Measurements from ENCODE around the gene VAT1L. TPM values are rescaled to one million over a fixed set of nuclear protein-coding genes. Genes with fewer than 3 reads are reported as not detected.

The VAT1L gene
- polyA plus RNA-seq, 4 donors: 4.9 to 6.1 (median 5.5) TPM

DNA sequence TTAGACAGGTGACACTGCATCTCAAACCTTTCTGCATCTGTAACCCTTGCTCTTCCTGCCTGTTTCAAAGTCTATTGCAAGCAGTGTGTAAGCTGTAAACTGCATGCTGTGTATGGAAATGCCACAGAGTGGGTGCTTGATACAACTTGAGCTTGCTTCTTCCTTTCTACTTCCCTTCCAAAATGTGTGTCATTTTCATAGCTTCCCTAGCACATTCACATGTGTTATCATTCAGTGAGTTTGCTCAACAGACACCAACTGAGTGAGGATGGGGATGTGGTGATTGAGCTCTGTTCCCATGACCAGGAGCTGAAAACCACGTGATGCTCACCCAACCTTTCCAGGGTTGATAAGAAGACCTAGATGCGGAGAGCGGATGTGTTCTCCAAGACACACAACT, 111.1 kb downstream of the VAT1L start:
- no peak for DNase-seq (ENCODE audit: low read depth in 4 of 4, low spot score in 3 of 4)

DNA sequence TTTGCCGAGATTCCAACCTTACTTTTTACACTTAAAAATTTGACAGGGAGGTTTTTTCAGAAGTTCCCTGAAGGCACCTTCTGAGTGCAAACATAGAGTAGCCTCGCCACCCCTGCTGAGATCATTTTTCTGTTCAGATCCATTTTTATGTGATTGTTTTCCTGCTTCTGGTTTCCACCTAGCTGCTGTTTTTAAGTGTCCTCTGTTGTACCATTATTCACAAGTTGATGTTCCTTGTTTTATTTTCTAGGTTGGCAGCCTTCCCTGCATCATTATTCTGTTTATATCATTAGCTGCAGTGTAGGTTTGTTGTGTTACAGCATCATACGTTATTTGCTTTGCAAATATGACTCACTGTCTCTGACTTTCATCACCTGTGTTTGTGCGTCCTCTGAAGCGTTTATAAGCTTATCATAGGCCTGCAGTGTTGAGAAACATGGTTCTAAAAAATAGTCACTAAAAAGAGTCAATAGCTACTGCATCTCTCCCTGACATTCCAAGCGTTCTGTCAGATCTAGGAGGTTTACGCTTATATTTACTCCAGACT, 117.1 kb downstream of the VAT1L start:
- DNase-seq (ENCODE audit: low read depth in 4 of 4, low spot score in 3 of 4): no peak

DNA sequence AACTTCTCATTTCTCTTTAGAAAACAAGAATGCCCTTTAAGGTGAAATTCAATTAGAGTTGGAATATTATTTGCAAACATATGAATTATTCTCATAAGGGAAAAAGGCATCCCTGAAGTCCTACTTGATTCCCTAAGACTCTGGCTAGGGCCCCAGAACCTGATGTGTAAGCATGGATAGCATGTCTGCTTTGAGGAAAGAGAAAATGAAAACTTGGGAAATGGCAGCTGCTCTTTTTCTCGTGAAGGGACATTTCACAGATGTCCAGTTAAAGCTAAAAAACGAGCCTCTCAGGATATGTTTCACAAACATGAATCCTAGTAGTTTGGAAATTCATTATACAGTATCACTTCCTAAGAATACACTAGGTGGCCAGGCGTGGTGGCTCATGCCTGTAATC, 121.7 kb downstream of the VAT1L start:
- no peak for DNase-seq (ENCODE audit: low read depth in 4 of 4, low spot score in 3 of 4)

DNA sequence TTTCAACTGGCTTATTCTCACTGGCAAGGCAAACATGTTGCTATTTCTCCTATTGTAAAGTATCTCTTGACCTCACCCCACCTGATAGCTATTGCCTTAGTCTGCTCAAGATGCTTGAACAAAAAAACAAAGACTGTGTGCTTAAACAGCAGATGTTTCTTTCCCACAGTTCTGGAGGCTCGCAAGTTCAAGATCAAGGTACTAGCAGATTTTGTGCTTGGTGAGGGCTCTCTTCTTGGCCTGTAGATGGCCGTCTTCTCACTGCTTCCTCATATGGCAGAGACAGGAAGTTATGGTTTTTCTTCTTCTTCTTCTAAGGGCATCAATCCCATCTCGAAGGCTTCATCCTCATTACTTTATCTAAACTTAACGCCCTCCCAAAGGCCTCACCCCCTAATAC, 124.3 kb downstream of the VAT1L start:
- no peak for DNase-seq (ENCODE audit: low read depth in 4 of 4, low spot score in 3 of 4)

DNA sequence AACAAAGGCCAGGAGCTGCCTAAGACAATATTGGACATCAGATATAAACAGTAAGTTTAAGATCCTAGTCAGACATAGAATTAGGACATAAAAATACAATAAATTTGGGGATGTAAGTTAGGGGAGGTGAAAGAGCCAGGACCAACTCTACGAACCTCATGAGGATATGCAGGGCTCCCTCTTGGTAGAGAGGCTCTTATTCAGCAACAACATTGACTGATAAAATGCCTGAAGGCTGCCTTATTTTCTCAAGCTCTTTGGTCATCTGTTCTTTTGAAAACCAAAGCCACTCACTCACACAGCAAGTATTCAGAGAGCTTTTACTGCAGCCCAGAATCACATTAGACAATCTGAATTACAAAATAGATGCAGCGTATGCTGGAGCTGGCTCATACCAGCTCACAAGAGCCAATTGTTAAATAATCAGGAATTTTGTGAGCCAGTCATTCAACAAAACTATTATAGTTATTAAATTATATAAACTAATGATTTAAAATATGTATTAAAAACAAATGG, 125.4 kb downstream of the VAT1L start:
- no peak for DNase-seq (ENCODE audit: low read depth in 4 of 4, low spot score in 3 of 4)

DNA sequence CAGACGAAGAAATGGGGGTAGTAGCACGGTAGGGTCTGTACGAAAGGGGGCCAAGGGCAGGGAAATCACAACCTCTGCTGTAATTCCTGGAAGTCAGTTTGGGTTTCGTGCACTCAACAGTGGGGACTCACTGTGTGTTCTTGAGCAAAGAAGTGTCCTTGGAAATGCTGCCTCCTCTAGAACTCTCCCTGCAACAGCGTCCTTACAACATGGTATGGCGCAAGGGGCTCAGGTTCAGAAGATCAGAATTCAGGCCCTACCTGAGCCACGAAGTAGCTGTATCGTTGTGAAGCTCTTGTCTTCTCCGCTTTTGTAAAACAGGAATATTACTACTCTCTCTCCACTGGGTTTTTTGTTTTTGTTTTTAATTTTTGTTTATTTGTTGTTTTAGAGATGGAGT, 127.7 kb downstream of the VAT1L start:
- no peak for DNase-seq (ENCODE audit: low read depth in 4 of 4, low spot score in 3 of 4)

DNA sequence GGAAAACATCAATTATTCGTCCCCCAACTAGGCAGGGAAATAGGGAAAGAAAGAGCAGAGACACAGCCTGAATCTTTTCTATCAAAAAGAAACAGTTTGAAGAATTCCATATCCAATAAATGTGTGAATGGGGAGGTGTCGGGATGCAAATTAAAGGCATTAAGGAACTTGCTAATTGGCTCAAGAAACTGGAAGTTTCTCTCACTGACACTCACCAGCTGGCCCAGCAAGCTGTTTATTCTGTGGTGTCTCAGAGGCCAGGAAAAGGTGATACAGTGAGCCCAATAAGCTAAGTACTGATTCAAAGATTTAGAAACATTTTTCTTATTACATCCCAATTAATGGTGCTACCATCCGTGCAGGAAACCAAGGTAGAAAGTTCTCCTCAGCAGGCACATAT, 129.6 kb downstream of the VAT1L start:
- DNase-seq (ENCODE audit: low read depth in 4 of 4, low spot score in 3 of 4): no peak

DNA sequence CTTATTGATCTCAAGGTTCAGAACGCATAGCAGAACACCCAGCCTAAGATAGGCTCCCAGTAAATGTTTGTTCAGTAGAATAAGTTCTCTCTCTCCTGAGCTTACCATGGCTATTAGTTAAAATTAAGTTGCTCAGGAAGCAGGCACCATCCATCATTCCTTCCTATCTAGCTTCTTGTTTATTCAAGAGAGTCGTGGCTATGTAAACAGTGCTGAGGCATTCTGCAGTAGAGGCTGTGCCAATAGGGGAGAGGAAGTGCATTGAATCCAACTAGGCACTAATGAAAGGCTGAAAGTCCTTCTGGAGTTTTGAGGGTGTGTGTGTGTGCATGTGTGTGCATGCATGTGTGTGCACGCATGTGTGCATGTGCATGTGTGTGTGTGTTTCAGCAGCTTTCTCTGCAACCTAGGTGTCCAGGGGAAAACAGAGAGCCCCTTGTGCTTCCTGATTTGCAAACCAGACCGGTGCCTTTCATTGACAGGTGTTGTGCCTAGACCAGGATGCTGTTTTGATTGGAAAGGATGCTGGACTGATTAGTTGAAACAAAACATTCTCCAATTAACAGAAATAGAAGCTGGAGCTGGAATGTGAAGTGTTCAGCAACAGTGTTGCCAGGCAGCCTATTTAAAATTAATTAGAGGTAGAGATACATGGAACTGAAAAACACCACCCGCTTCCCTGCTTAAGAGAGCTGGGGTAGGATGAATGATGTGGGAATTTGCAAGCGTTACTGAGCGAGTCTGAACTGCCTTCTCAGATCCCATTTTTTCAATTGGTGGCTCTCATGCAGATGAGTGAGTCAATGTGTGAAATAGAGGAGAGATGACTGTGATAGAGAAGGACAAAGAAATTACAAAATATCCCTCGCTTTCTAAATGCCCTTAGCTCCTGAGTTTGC, 130.7 kb downstream of the VAT1L start:
- peak in 3 of 4 donors; percentile 20 to 36 (median 23) for DNase-seq (ENCODE audit: low read depth in 4 of 4, low spot score in 3 of 4)

DNA sequence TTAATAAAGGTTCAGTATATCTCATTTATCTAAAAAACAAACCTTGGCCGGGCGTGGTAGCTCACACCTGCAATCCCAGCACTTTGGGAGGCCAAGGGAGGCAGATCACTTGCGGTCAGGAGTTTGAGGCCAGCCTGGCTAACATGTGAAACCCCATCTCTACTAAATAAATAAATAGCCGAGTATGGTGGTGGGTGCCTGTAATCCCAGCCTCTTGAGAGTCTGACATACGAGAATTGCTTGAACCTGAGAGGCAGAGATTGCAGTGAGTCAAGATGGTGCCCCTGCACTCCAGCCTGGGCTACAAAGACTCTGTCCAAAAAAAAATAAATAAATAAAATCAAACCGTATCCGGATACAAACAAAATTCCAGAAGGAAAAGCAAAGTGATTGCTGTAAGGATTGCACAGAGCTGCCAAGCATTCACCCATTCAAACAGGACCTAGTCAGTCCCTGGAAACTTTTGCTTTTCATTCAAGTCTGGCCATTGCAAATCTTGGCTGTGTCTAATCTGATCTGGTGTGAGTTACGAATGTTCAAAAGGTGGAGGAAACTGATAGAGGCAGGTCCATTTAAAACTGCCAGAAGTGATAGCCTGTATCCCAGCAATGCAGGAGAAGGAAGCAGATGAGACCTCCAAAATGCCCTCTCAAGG, 131.5 kb downstream of the VAT1L start:
- no peak for DNase-seq (ENCODE audit: low read depth in 4 of 4, low spot score in 3 of 4)

DNA sequence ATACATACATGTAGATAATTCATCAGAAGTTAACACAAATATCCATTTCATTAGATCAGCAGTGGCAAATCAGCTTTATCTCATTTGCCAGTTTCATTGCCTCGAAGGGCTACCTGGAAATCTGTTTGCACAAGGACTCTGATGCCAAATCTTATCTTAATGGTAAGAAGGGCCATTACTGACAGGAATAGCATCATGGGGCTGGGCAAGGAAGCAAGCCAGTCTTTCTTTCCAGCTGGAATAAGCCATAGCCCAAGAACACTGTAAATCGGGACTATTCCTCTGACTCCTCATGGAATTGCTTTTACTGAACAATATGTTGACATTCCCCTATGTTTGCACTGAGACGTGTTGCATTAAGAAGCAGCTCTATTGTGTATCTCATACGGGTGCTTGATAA, 132.6 kb downstream of the VAT1L start:
- no peak for DNase-seq (ENCODE audit: low read depth in 4 of 4, low spot score in 3 of 4)

DNA sequence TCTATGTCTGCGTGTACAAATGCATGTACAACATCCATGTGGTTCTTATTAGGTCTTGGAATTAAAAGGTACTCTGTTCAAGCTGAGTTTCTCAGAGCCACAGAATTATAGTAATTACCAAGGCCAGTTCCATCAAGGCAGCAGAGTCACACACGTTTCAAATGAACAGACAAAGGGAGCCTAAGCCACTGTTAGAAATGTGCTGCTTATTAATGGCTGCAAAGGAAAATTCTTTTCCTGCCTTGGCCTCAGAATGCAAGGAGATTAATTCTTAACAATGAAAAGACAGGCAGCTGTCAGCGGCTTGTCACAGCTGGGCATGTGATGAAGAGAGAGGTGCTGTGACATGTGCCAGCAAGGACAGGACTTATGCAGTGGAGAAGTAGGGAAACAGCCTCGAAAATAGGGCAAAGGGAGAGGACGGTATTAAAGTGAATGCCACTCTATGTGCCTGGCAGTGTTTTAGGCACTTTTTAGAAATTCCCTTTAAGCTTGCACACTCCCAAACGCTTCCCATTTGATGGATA, 133.9 kb downstream of the VAT1L start:
- no peak for DNase-seq (ENCODE audit: low read depth in 4 of 4, low spot score in 3 of 4)

DNA sequence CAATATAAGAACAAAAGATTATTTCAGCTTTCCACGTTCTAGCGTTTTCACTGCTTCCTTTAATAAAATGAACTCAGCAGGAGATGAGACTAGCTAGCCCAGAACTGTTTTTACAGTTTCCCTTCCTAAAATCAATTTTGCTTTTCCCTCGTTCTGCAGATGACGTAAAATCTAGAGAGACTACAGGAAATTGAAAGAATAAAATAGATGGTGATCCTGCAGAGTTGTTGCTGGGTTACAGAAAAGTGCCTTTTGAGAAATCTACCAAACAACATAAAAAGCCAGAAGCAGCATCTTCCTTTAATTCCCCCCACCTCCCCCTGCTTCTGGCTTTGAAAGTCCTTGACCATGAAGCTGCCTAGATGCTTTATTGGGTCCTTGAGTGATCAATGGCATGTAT, 137.2 kb downstream of the VAT1L start:
- DNase-seq (ENCODE audit: low read depth in 4 of 4, low spot score in 3 of 4): no peak

DNA sequence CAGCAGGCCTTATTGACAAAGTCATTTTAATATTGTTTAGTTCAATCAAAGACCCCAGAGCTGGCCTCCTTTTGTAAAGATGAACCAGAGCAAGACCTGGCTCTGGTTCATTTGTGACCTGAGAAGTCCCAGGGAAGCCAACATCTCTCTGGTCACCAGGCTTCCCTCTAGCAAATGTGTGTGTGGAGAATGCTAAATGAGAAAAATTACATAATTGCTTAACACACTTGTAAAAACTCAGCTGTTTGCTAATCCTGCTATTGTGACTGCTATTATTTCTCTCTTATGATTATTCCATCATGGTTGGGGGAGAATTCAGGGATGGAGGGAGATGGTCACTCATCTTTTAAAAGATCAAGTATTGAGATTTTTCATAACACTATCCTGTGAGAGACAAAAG, 139.7 kb downstream of the VAT1L start:
- no peak for DNase-seq (ENCODE audit: low read depth in 4 of 4, low spot score in 3 of 4)

DNA sequence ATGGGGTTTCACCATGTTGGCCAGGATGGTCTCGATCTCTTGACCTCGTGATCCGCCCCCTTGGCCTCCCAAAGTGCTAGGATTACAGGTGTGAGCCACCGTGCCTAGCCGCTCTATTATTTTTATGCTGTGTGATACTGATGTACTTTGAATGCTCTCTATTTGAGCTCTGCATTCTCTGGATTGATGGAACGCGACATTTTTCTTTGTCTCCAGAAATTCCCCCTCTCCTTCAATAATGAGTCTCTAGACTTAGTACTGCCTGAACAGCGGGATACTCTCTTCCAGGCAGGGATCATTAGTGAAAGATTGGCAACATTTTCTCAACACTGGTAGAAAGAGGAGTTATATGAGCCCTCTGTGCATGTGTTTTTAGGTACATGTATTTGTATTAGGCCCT, 140.6 kb downstream of the VAT1L start:
- no peak for DNase-seq (ENCODE audit: low read depth in 4 of 4, low spot score in 3 of 4)

DNA sequence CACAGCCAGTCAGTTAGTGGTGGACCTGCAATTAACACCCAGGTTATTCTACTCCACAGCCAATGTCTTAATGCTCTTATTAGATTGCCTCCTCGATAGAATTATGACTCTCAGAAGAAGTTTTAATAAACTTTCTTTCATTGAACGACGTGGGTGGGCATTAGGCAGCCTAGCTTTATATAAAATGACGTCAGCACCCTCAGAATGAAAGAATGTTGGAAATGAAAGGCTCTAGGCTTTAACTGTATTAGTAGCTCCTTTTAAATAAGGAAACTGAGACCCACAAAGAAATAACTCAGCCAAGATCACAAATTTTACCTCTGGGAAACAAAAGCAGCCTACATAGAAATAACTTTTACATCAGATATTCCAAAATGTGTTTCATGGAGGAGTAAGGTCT, 142.7 kb downstream of the VAT1L start:
- no peak for DNase-seq (ENCODE audit: low read depth in 4 of 4, low spot score in 3 of 4)

DNA sequence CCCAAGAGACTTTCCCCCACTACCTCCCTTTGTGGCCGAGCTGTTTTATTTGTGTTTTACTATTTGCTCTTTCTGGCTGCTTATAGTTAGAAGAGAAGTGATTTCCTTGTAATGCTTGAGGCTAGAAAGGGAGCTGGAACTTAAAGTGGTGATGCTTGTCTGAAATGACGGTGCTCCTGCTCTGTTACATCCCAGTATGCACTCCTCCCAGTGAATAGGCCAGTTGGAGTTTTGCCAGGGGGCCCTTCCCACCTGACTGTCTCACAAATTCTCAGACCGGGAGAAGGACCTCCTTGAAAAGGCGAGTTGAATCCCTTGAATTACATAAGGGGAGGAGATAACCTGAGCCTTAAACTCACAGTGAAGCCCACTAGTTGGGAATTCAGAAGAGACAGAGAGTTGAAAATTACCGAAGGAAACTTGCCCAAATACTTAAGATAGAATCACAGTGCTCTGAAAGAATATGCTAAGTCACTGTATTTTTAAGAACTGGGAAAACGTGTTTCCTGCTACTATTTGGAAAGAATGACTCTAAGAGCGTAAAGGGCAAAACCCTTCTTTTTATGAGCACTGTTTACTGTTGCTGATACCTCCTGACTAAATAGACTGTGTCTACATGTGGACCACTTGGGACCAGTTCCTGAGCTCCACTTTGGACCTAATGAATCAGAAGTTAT, 149.2 kb downstream of the VAT1L start:
- DNase-seq (ENCODE audit: low read depth in 4 of 4, low spot score in 3 of 4): no peak

DNA sequence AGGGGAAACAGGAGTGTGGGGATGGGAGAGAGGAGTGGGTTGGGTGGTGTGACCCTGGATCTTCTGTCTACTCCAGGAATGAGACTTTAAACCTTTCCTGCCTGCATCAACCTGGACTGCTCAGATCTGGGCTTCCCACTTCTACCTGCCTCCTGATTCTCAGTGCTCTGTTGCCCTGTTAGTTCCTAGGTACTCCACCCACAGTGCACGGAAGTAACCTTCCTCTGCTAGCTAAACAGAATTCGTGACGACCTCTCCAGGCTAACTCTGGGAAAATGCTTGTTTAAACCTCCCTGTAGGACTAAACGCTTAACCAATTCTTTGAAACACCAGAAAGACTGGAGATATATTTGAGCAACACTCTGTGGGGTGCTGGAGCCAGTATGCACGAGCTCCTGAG, 150.5 kb downstream of the VAT1L start:
- DNase-seq (ENCODE audit: low read depth in 4 of 4, low spot score in 3 of 4): no peak

DNA sequence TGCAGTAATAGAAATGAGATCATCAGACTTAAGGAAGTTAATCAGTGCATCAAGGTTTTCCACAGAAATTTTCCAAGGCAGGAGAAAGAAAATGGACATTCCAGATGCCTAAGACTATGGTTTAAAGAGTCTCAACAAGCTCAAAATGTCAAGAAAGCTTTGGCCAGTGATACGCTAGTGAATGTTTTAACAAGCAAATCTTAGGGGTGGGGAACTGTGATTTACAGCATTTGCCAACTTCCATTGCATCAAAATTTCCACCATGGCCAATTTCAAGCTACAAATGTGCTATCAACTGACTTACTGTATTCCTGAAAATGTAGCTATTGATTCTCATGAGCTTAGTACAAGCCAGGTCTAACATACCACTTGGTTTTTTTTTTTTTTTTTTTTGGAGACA, 151.6 kb downstream of the VAT1L start:
- no peak for DNase-seq (ENCODE audit: low read depth in 4 of 4, low spot score in 3 of 4)

DNA sequence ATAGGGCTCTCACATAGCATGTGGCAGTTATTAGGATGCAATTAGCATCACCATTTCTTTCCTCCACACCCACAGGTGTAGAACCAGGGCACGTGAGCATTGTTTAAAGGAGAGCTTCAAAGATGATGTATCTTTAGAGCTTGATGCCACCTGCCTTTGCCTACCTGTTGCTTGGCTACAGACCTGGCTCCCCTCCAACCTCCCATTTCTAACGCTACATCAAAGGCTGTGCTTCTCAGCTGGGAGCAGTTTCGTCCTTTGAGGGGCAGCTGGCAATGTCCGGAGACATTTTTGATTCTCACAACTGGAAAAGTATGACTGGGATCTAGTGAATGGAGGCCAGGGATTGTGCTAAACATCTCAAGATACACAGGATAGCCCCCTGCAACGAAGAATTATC, 155.4 kb downstream of the VAT1L start:
- DNase-seq (ENCODE audit: low read depth in 4 of 4, low spot score in 3 of 4): no peak

DNA sequence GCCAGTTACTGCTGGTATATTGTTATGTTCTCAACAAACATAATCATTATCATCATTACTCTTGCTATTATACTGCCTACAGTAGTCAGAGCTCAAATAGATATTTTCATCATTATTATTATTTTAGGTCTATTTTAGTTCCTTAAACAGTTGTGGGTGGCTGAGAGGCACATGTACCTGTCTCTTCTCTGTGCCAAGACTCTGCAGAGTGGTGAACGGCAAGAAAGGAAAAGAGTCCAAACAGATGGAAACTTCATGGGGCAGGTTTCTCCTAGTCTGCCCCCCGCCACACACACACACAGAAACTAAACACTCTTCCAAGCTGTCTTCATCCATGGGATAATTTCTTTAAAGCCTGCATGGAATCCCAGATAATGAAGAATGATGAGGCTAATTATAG, 156.3 kb downstream of the VAT1L start:
- no peak for DNase-seq (ENCODE audit: low read depth in 4 of 4, low spot score in 3 of 4)

DNA sequence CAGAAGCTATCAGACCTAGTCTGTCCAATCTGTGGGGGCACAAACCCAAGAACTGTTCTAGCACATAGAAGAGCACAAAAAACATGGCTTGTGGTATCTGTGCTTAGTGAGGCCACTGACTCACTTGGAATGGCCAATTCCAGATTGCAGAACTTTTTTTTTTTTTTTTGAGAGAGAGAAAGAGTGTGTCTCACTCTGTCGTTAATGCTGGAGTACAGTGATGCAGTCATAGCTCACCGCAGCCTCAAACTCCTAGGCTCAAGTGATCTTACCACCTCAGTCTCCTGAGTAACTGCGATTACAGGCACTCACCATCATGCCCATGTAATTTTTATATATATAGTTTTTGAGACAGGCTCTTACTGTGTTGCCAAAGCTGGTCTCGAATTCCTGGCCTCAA, 156.8 kb downstream of the VAT1L start:
- DNase-seq (ENCODE audit: low read depth in 4 of 4, low spot score in 3 of 4): no peak

Data from right renal pelvis (tissue), 4 donors.